HFFc6 (cell line): ENCODE measurements around the gene PFKFB3. TPM values are rescaled to one million over a fixed set of nuclear protein-coding genes. Genes with fewer than 3 reads are reported as not detected.
A peak's percentile ranks its signal among the peaks of the same experiment; 100 is the strongest.

Experiments
- DNase-seq: peaks from one replicate; pipeline ENCODE4 v3.0.0-alpha.2; 2018
- H3K27ac Mint-ChIP-seq: 2 replicates; pipeline ENCODE4 v1.8.0; 2020; ENCODE audit warnings: mild to moderate bottlenecking, mixed read lengths
- H3K27me3 Mint-ChIP-seq: 2 replicates; pipeline ENCODE4 v1.8.0; 2021; ENCODE audit warnings: mild to moderate bottlenecking, moderate library complexity, mixed read lengths; ENCODE audit not compliant: insufficient read depth
- H3K36me3 Mint-ChIP-seq: 2 replicates; pipeline ENCODE4 v1.8.0; 2021; ENCODE audit warnings: low read depth, mixed read lengths
- H3K4me1 Mint-ChIP-seq: 2 replicates; pipeline ENCODE4 v1.8.0; 2020; ENCODE audit warnings: low read depth, mixed read lengths
- H3K4me3 Mint-ChIP-seq: 2 replicates; pipeline ENCODE4 v1.8.0; 2020; ENCODE audit warnings: mild to moderate bottlenecking, moderate library complexity, mixed read lengths
- H3K9me3 Mint-ChIP-seq: 2 replicates; pipeline ENCODE4 v1.8.0; 2020; ENCODE audit warnings: mild to moderate bottlenecking, mixed read lengths
- CTCF ChIP-seq: fragments of 200-600 bp; sonication (generic); IDR thresholded peaks from 2 replicates; pipeline ENCODE4 v1.5.0; 2021; ENCODE audit warnings: antibody characterized with exemption, mild to moderate bottlenecking
- total RNA-seq, 6 experiments: library from RNA; stranded (reverse); fragmentation: NEBNext Ultra II Directional; extraction: Animal tissue kit (Norgen Biotek cat#: 25700); gene quantifications; 2 replicates in 1 of 6; 3 replicates in 5 of 6; pipeline ENCODE4 v1.2.3, GENCODE V29; 2021

The PFKFB3 gene
- total RNA-seq, 6 experiments from 2014 or later = 25.4 to 34.6 (median 28.7) TPM

GRCh38 chr10:6219494-6219836 lies 16.7 kb downstream of the PFKFB3 start:
- TF ChIP-seq CTCF = no peak
- Mint-ChIP-seq H3K9me3 (no peaks in the 10 kb centered on the region), H3K36me3 (peaks cover 38% of the 10 kb centered on the region), H3K4me1 (peaks cover 40% of the 10 kb centered on the region), H3K4me3 (no peak overlapping the region), H3K27ac (peak overlapping the region; percentile 72), H3K27me3 (peaks cover 2% of the 10 kb centered on the region; the same call in 1 of the 2 replicates)
- no peak for DNase-seq

- H3K27ac Mint-ChIP-seq = peak overlapping the region; percentile 87
- no peak for DNase-seq
- peaks cover 40% of the 10 kb centered on the region for H3K4me1 Mint-ChIP-seq
- peaks cover 2% of the 10 kb centered on the region; the same call in 1 of the 2 replicates for H3K27me3 Mint-ChIP-seq
- peaks cover 44% of the 10 kb centered on the region for H3K36me3 Mint-ChIP-seq
- no peaks in the 10 kb centered on the region for H3K9me3 Mint-ChIP-seq
- no peak overlapping the region for H3K4me3 Mint-ChIP-seq
- TF ChIP-seq CTCF = no peak
Observed at GRCh38 chr10:6220418-6221191, 17.9 kb downstream of the PFKFB3 start.

DNA sequence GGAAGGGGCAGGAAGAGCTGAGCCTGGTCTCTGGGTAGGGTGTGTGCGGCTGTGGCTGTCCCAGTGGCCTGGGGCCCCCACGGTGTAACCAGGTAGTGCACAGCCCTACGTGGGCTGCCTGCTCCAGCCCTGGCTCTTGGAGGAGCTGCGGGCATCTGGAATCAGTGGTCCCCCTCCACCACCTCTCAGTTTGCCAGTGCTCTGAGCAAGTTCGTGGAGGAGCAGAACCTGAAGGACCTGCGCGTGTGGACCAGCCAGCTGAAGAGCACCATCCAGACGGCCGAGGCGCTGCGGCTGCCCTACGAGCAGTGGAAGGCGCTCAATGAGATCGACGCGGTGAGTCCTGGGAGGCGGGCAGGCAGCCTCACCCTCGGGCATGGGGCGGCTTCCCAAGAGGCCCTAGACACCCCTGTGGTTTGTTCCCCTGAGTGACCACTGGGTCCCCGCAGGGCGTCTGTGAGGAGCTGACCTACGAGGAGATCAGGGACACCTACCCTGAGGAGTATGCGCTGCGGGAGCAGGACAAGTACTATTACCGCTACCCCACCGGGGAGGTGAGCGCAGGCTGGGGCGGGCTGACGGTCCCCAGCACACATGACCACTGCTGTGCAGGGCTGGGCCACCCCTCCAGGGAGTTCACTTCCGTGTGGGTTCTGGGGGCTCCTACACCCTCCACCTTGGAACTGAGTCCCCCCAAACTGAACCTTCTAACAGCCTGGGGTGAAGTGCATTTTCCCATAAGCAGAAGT lies 18.6 kb downstream of the PFKFB3 start:
- no peak for TF ChIP-seq CTCF
- Mint-ChIP-seq H3K27ac (peak overlapping the region; percentile 87), H3K9me3 (no peaks in the 10 kb centered on the region)

GRCh38 chr10:6221971-6222751 lies 19.4 kb downstream of the PFKFB3 start:
- Mint-ChIP-seq H3K4me3 (peak overlapping the region; percentile 64), H3K4me1 (peaks cover 40% of the 10 kb centered on the region), H3K27ac (peak overlapping the region; percentile 87), H3K36me3 (peaks cover 50% of the 10 kb centered on the region), H3K27me3 (peaks cover 2% of the 10 kb centered on the region; the same call in 1 of the 2 replicates), H3K9me3 (no peaks in the 10 kb centered on the region)
- no peak for TF ChIP-seq CTCF
- DNase-seq = peak; percentile 70

More for the DNA sequence above, 18.6 kb downstream of the PFKFB3 start:
- no peak overlapping the region for H3K4me3 Mint-ChIP-seq
- peaks cover 40% of the 10 kb centered on the region for H3K4me1 Mint-ChIP-seq
- H3K27me3 Mint-ChIP-seq = peaks cover 2% of the 10 kb centered on the region; the same call in 1 of the 2 replicates
- peaks cover 51% of the 10 kb centered on the region for H3K36me3 Mint-ChIP-seq
- DNase-seq = no peak

GRCh38 chr10:6222755-6223154 lies 20.0 kb downstream of the PFKFB3 start:
- no peak for TF ChIP-seq CTCF
- no peaks in the 10 kb centered on the region for H3K9me3 Mint-ChIP-seq
- peaks cover 49% of the 10 kb centered on the region for H3K36me3 Mint-ChIP-seq
- H3K27ac Mint-ChIP-seq = peak overlapping the region; percentile 87
- H3K4me1 Mint-ChIP-seq = peaks cover 40% of the 10 kb centered on the region
- H3K27me3 Mint-ChIP-seq = peaks cover 2% of the 10 kb centered on the region; the same call in 1 of the 2 replicates
- H3K4me3 Mint-ChIP-seq = peak overlapping the region; percentile 64
- no peak for DNase-seq
